Stimulated activated CD4-positive, alpha-beta T cell treated with anti-CD3 and anti-CD28 coated beads, TNF-alpha, amount 100 ng/mL, for 4 hours (primary cell): Measurements from ENCODE around the gene SLC17A5.
"Not testable (repeated sequence)": the region's sequence is repeated elsewhere in the genome, so short reads cannot be mapped to it uniquely, and the experiment has no call there.

Experiments used
- DNase-seq, 3 experiments: peaks; one replicate each; pipeline ENCODE4 v3.0.0-alpha.2; 2020; ENCODE audit warnings: low read depth in 3 of 3

The SLC17A5 gene

GRCh38 chr6:73665686-73666319 lies 12.0 kb upstream of the SLC17A5 start:
- DNase-seq, result no peak

- no peak for DNase-seq
Measured at GRCh38 chr6:73664701-73665100, 10.9 kb upstream of the SLC17A5 start.

- no peak for DNase-seq
Measured at GRCh38 chr6:73657201-73657600, 3.4 kb upstream of the SLC17A5 start.

GRCh38 chr6:73656531-73657145 lies 2.8 kb upstream of the SLC17A5 start:
- DNase-seq, result no peak

GRCh38 chr6:73655341-73655917 lies 1.6 kb upstream of the SLC17A5 start:
- DNase-seq, result no peak

GRCh38 chr6:73652637-73653570 lies 888 bp downstream of the SLC17A5 start:
- DNase-seq, result peak; percentile 18 to 36 (median 20)

- no peak for DNase-seq
Measured at GRCh38 chr6:73649783-73650182, 4.0 kb downstream of the SLC17A5 start.

GRCh38 chr6:73648166-73648565 lies 5.6 kb downstream of the SLC17A5 start:
- DNase-seq, result no peak

GRCh38 chr6:73644941-73645591 lies 8.7 kb downstream of the SLC17A5 start:
- DNase-seq, result no peak

- DNase-seq, result no peak
Measured at GRCh38 chr6:73644030-73644429, 9.8 kb downstream of the SLC17A5 start.

GRCh38 chr6:73642530-73642929 lies 11.3 kb downstream of the SLC17A5 start:
- no peak for DNase-seq

GRCh38 chr6:73640179-73640750 lies 13.5 kb downstream of the SLC17A5 start:
- no peak for DNase-seq

- no peak for DNase-seq
Measured at GRCh38 chr6:73639040-73639439, 14.8 kb downstream of the SLC17A5 start.

GRCh38 chr6:73637404-73637803 lies 16.4 kb downstream of the SLC17A5 start:
- no peak for DNase-seq

- no peak for DNase-seq
Measured at GRCh38 chr6:73636048-73636447, 17.7 kb downstream of the SLC17A5 start.

- DNase-seq, result no peak
Measured at GRCh38 chr6:73632346-73632745, 21.4 kb downstream of the SLC17A5 start.

GRCh38 chr6:73631849-73632248 lies 21.9 kb downstream of the SLC17A5 start:
- no peak for DNase-seq

GRCh38 chr6:73630401-73630800 lies 23.4 kb downstream of the SLC17A5 start:
- no peak for DNase-seq

- no peak for DNase-seq
Measured at GRCh38 chr6:73624896-73625295, 28.9 kb downstream of the SLC17A5 start.

- not testable (repeated sequence) for DNase-seq
Measured at GRCh38 chr6:73623480-73623879, 30.3 kb downstream of the SLC17A5 start.

GRCh38 chr6:73618082-73618481 lies 35.7 kb downstream of the SLC17A5 start:
- not testable (repeated sequence) for DNase-seq
